HG03066 (cell line): Measurements from ENCODE around the gene PDE8A.
"Not testable (repeated sequence)": the region's sequence is repeated elsewhere in the genome, so short reads cannot be mapped to it uniquely, and the experiment has no call there.

Experiments used
- ATAC-seq: cut with Tn5 transposase; IDR thresholded peaks from one replicate; pipeline ENCODE4 v1.9.1; 2021; ENCODE audit warnings: low read depth; ENCODE audit not compliant: unreplicated experiment

PDE8A gene

GRCh38 chr15:84960391-84961113, 21.1 kb upstream of the PDE8A start:
- no peak for ATAC-seq

GRCh38 chr15:84961114-84961452, 20.6 kb upstream of the PDE8A start:
- ATAC-seq: no peak

GRCh38 chr15:84961707-84962106, 19.9 kb upstream of the PDE8A start:
- ATAC-seq: no peak

- ATAC-seq: no peak
Measured at GRCh38 chr15:84962955-84963354, 18.7 kb upstream of the PDE8A start.

GRCh38 chr15:84967380-84967779, 14.3 kb upstream of the PDE8A start:
- ATAC-seq: no peak

- no peak for ATAC-seq
Measured at GRCh38 chr15:84968301-84968700, 13.4 kb upstream of the PDE8A start.

- no peak for ATAC-seq
Measured at GRCh38 chr15:84969257-84969656, 12.4 kb upstream of the PDE8A start.

- ATAC-seq: no peak
Measured at GRCh38 chr15:84970843-84971242, 10.8 kb upstream of the PDE8A start.

- ATAC-seq: no peak
Measured at GRCh38 chr15:84973492-84974460, 7.9 kb upstream of the PDE8A start.

GRCh38 chr15:84975871-84976351, 5.7 kb upstream of the PDE8A start:
- no peak for ATAC-seq

- no peak for ATAC-seq
Measured at GRCh38 chr15:84976746-84977345, 4.8 kb upstream of the PDE8A start.

GRCh38 chr15:84979651-84980050, 2.0 kb upstream of the PDE8A start:
- no peak for ATAC-seq

- peak; percentile 54 for ATAC-seq
Measured at GRCh38 chr15:84980196-84981053, 1.2 kb upstream of the PDE8A start.

GRCh38 chr15:84981054-84981710, 474 bp upstream of the PDE8A start:
- ATAC-seq: peak; percentile 55

- no peak for ATAC-seq
Measured at GRCh38 chr15:84982301-84982920, 755 bp downstream of the PDE8A start.

- no peak for ATAC-seq
Measured at GRCh38 chr15:84983294-84983693, 1.6 kb downstream of the PDE8A start.

GRCh38 chr15:84983711-84984110, 2.1 kb downstream of the PDE8A start:
- no peak for ATAC-seq

GRCh38 chr15:84985158-84985557, 3.5 kb downstream of the PDE8A start:
- ATAC-seq: no peak

- ATAC-seq: not testable (repeated sequence)
Measured at GRCh38 chr15:84987351-84987750, 5.7 kb downstream of the PDE8A start.
